ENCODE results near the gene TLN1. TPM values are rescaled to one million over a fixed set of nuclear protein-coding genes. Genes with fewer than 3 reads are reported as not detected.

Gene TLN1
- total and polyA plus RNA-seq, 2 of the 8 experiments (the other 6 are each of a cell fraction or from before 2014, with no cell fraction given) = 28.1 to 90.1 TPM

DNA sequence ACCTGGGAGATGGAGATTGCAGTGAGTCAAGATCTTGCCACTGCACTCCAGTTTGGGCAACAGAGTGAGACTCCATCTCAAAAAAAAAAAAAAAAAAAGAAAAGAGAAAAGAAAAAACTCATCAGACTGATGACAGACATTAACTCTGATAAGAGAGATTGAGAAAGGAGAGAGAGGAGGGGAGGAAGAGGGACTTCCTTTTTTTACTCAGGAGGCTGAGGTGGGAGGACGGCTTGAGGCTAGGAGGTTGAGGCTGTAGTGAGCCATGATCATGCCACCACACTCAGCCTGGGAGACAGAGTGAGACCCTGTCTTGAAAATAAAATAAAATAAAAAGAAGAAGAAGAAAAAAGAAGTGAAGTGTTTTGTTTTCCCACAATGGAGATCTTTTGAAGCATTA, 31.8 kb upstream of the TLN1 start:
- no peak overlapping the region for H4K91ac ChIP-seq (replicated peaks; ENCODE audit: insufficient read length, low read length)
- no peak overlapping the region for H3K4ac ChIP-seq (replicated peaks; ENCODE audit: insufficient read length, low read depth, low read length)
- no peak overlapping the region for H3K4me3 ChIP-seq (ENCODE audit: extremely low read depth in 1 of 4, insufficient read depth in 2 of 4, low read depth in 3 of 4, low read length in 4 of 4)
- H3K27me3 ChIP-seq (replicated peaks in 1 of 4; ENCODE audit: control insufficient read depth in 3 of 4, extremely low read depth in 1 of 4, insufficient read depth in 3 of 4, low read length in 3 of 4) = no peaks in the 10 kb centered on the region
- H3K4me2 ChIP-seq (ENCODE audit: insufficient read depth in 1 of 2, low read depth in 2 of 2, low read length in 2 of 2) = no peak overlapping the region
- no peak overlapping the region for H3K9ac ChIP-seq (replicated peaks in 1 of 4; ENCODE audit: extremely low read depth in 1 of 4, low read depth in 3 of 4, low read length in 3 of 4)
- 100% methylated on average over 1 of the region's 1 CpG; no CpG with 5 or more reads in 1 of the 2 experiments for WGBS, 2 experiments (ENCODE audit: extremely low coverage in 1 of 2, insufficient coverage in 1 of 2, insufficient read length in 1 of 2, insufficient replicate concordance in 2 of 2, low coverage in 1 of 2, low lambda C conversion rate in 2 of 2, missing lambda C conversion rate in 1 of 2)
- no peaks in the 10 kb centered on the region for H3K9me3 ChIP-seq (ENCODE audit: insufficient read depth in 2 of 2, low read depth in 1 of 2, low read length in 1 of 2)
- no peaks in the 10 kb centered on the region for H3K23me2 ChIP-seq (ENCODE audit: low read depth, low read length)
- peaks cover 0 to 14% of the 10 kb centered on the region in 2 experiments; a peak in 2 of 4 replicates for H3K79me2 ChIP-seq (ENCODE audit: control insufficient read depth in 1 of 2, insufficient read depth in 2 of 2, low read length in 2 of 2)
- no peak overlapping the region for H2BK20ac ChIP-seq (ENCODE audit: low read length)
- H3K79me1 ChIP-seq (ENCODE audit: low read depth, low read length) = no peaks in the 10 kb centered on the region
- no peaks in the 10 kb centered on the region for H3K4me1 ChIP-seq (replicated peaks in 1 of 4; ENCODE audit: control insufficient read depth in 3 of 4, insufficient read depth in 4 of 4, low read length in 3 of 4)
- no peak overlapping the region for H4K5ac ChIP-seq (ENCODE audit: insufficient read length, low read depth, low read length)
- no peak overlapping the region for H2BK15ac ChIP-seq (ENCODE audit: low read length)
- FAIRE-seq = no peak
- H2BK5ac ChIP-seq (ENCODE audit: low read depth, low read length) = no peak overlapping the region
- POLR2A ChIA-PET (ENCODE audit: partially characterized antibody) = no interaction called here
- H3K18ac ChIP-seq (ENCODE audit: extremely low read depth, low read length) = no peak overlapping the region
- CTCF ChIA-PET (ENCODE audit: partially characterized antibody) = no interaction called here
- no peak overlapping the region for H3K56ac ChIP-seq (replicated peaks; ENCODE audit: insufficient read length, low read depth, low read length)
- no peak overlapping the region for H2AFZ ChIP-seq (ENCODE audit: low read length)
- H3K14ac ChIP-seq (ENCODE audit: insufficient read length) = no peak overlapping the region
- H2BK120ac ChIP-seq (replicated peaks; ENCODE audit: low read depth, low read length) = no peak overlapping the region
- H2BK12ac ChIP-seq (ENCODE audit: low read depth, low read length) = no peak overlapping the region
- no peak overlapping the region for H3K27ac ChIP-seq (ENCODE audit: low read depth, low read length)
- no peak overlapping the region for H3K23ac ChIP-seq (ENCODE audit: insufficient read length)
- DNase-seq (ENCODE audit: low read depth in 1 of 2, low spot score in 2 of 2) = no peak
- no peaks in the 10 kb centered on the region for H4K20me1 ChIP-seq (replicated peaks in 1 of 2; ENCODE audit: control insufficient read depth in 1 of 2, insufficient read depth in 2 of 2, low read length in 2 of 2)
- H2AK5ac ChIP-seq (ENCODE audit: low read depth, low read length) = no peak overlapping the region
- H3K36me3 ChIP-seq (ENCODE audit: control insufficient read depth in 2 of 4, insufficient read depth in 4 of 4, low read length in 3 of 4) = no peaks in the 10 kb centered on the region
- H4K8ac ChIP-seq (ENCODE audit: extremely low read depth, insufficient read depth, low read length) = no peak overlapping the region
- TF ChIP-seq, protein P1, sequence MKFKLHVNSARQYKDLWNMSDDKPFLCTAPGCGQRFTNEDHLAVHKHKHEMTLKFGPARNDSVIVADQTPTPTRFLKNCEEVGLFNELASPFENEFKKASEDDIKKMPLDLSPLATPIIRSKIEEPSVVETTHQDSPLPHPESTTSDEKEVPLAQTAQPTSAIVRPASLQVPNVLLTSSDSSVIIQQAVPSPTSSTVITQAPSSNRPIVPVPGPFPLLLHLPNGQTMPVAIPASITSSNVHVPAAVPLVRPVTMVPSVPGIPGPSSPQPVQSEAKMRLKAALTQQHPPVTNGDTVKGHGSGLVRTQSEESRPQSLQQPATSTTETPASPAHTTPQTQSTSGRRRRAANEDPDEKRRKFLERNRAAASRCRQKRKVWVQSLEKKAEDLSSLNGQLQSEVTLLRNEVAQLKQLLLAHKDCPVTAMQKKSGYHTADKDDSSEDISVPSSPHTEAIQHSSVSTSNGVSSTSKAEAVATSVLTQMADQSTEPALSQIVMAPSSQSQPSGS (IDR thresholded peaks at IDR 0.05; ENCODE audit: low read length) = no peak
- no peak for TF ChIP-seq CBX8 (IDR thresholded peaks at IDR 0.05; ENCODE audit: borderline replicate concordance, low read depth, low read length)
- no peak for TF ChIP-seq TAF1 (IDR thresholded peaks at IDR 0.05; ENCODE audit: low read depth, low read length)
- no peak for TF ChIP-seq HDAC6 (IDR thresholded peaks at IDR 0.05; ENCODE audit: low read depth, low read length)
- no peak for TF ChIP-seq NANOG (IDR thresholded peaks at IDR 0.05; ENCODE audit: insufficient read depth, low read depth, low read length, poor library complexity, severe bottlenecking)
